Ishikawa (cell line): ENCODE data around the gene NDOR1.

Source experiments
- CEBPB ChIP-seq: IDR thresholded peaks from 2 replicates; pipeline ENCODE4 v1.6.1; 2012
- CREB1 ChIP-seq: IDR thresholded peaks from 2 replicates; pipeline ENCODE4 v1.6.1; 2012; ENCODE audit warnings: low read depth
- EGR1 ChIP-seq: IDR thresholded peaks from 2 replicates; pipeline ENCODE4 v1.6.1; 2012
- EP300 ChIP-seq: IDR thresholded peaks from 2 replicates; pipeline ENCODE4 v1.6.1; 2012; ENCODE audit warnings: borderline replicate concordance
- FOXM1 ChIP-seq: IDR thresholded peaks from 2 replicates; pipeline ENCODE4 v1.6.1; 2012; ENCODE audit warnings: low read depth, borderline replicate concordance
- MAX ChIP-seq: IDR thresholded peaks from 2 replicates; pipeline ENCODE4 v1.6.1; 2012
- NFIC ChIP-seq: IDR thresholded peaks from 2 replicates; pipeline ENCODE4 v1.6.1; 2012
- RAD21 ChIP-seq: IDR thresholded peaks from 2 replicates; pipeline ENCODE4 v1.6.1; 2012; ENCODE audit warnings: low read depth
- REST ChIP-seq: IDR thresholded peaks from 2 replicates; pipeline ENCODE4 v1.6.1; 2012; ENCODE audit warnings: low read depth, mild to moderate bottlenecking
- TAF1 ChIP-seq: IDR thresholded peaks from 2 replicates; pipeline ENCODE4 v1.6.1; 2012; ENCODE audit warnings: low read depth, mild to moderate bottlenecking
- TCF12 ChIP-seq: IDR thresholded peaks from 2 replicates; pipeline ENCODE4 v1.6.1; 2012; ENCODE audit warnings: low read depth
- TEAD4 ChIP-seq: IDR thresholded peaks from 2 replicates; pipeline ENCODE4 v1.6.1; 2012
- USF1 ChIP-seq: IDR thresholded peaks from 2 replicates; pipeline ENCODE4 v1.6.1; 2012
- YY1 ChIP-seq: IDR thresholded peaks from 2 replicates; pipeline ENCODE4 v1.6.1; 2012; ENCODE audit warnings: low read depth
- ZBTB7A ChIP-seq: IDR thresholded peaks from 2 replicates; pipeline ENCODE4 v1.6.1; 2012; ENCODE audit warnings: low read depth

NDOR1 gene

GRCh38 chr9:137244486-137245449, 39.3 kb downstream of the NDOR1 start:
- TF ChIP-seq YY1 (no peak), TCF12 (no peak), MAX (no peak), NFIC (no peak), RAD21 (no peak), CEBPB (no peak), EP300 (no peak), USF1 (no peak), ZBTB7A (no peak), TEAD4 (no peak)

- TF ChIP-seq MAX (no peak), RAD21 (no peak), CREB1 (no peak), TEAD4 (no peak), ZBTB7A (no peak), YY1 (no peak), CEBPB (no peak), FOXM1 (no peak), USF1 (no peak), EGR1 (no peak)
Measured at GRCh38 chr9:137245450-137246421, 40.2 kb downstream of the NDOR1 start.

- TF ChIP-seq REST (no peak), NFIC (no peak), CEBPB (no peak)
Measured at GRCh38 chr9:137247135-137247915, 41.8 kb downstream of the NDOR1 start.

GRCh38 chr9:137247916-137248175, 42.3 kb downstream of the NDOR1 start:
- TF ChIP-seq NFIC (no peak), EP300 (no peak), ZBTB7A (no peak), EGR1 (no peak), FOXM1 (no peak), YY1 (no peak), REST (no peak), TCF12 (no peak), MAX (no peak), RAD21 (no peak), CREB1 (no peak), TEAD4 (no peak), TAF1 (no peak), CEBPB (no peak), USF1 (no peak)
